ENCODE results near the gene UBTD2. TPM values are rescaled to one million over a fixed set of nuclear protein-coding genes. Genes with fewer than 3 reads are reported as not detected.

The UBTD2 gene
- total RNA-seq, 1 experiment from 2014 or later: 42.6 TPM

DNA sequence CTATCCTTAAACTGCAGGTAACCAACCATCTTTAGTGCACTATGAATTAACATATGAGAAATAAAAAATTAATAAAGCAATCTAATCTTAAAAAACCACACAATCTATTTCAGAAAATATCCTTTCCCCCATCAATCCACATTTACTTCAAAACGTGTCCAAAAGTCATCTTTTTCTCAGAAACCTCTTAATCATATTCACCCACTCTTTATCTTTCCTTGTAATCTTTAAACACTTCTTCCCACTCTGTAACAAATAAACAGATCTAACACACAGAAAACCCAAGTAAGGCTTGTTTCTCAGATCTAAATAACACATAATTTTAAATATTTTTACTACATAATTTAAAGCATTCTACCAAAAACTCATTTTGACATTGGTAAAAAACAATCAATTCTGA, 45.2 kb downstream of the UBTD2 start:
- no peak overlapping the region for H3K56ac ChIP-seq (ENCODE audit: insufficient read length, low read depth, low read length)
- H3K27ac Mint-ChIP-seq: no peak overlapping the region
- H2AFZ ChIP-seq (ENCODE audit: low read length): no peak overlapping the region
- H3K9me3 ChIP-seq (ENCODE audit: control insufficient read depth, low read depth, low read length): no peaks in the 10 kb centered on the region
- H4K5ac ChIP-seq (ENCODE audit: insufficient read length, low read depth, low read length): no peak overlapping the region
- H3K4me2 ChIP-seq (ENCODE audit: insufficient read depth, insufficient read length, low read length): no peak overlapping the region
- no peak overlapping the region for H4K8ac ChIP-seq (replicated peaks; ENCODE audit: insufficient read length, low read depth, low read length)
- H3K27me3 Mint-ChIP-seq (ENCODE audit: low read depth): no peaks in the 10 kb centered on the region
- no peak overlapping the region for H3K4ac ChIP-seq (ENCODE audit: low read depth, low read length)
- no peak overlapping the region for H2BK20ac ChIP-seq (ENCODE audit: low read depth, low read length, poor library complexity, severe bottlenecking)
- no peak overlapping the region for H2BK12ac ChIP-seq (ENCODE audit: insufficient read length, low read depth, low read length)
- no peak overlapping the region for H3K23ac ChIP-seq (ENCODE audit: insufficient read length, low read depth, low read length)
- H3K9ac ChIP-seq (ENCODE audit: extremely low read depth, insufficient read length, low read length): no peak overlapping the region
- no peak overlapping the region for H2BK120ac ChIP-seq (ENCODE audit: low read depth, low read length, poor library complexity, severe bottlenecking)
- 100% methylated on average over 1 of the region's 1 CpG for WGBS (ENCODE audit: extremely low coverage, insufficient read length, low lambda C conversion rate)
- peaks cover 22 to 23% of the 10 kb centered on the region in 2 experiments for H3K4me1 Mint-ChIP-seq
- no peaks in the 10 kb centered on the region for H3K27me3 ChIP-seq (ENCODE audit: insufficient read depth, low read length)
- H3K36me3 Mint-ChIP-seq (ENCODE audit: insufficient read depth in 1 of 3, low read depth in 3 of 3): peaks cover 2 to 18% (median 10%) of the 10 kb centered on the region in 3 experiments; a peak in 5 of 7 replicates
- H4K91ac ChIP-seq (ENCODE audit: insufficient read length, low read depth, low read length): no peak overlapping the region
- H3K23me2 ChIP-seq (ENCODE audit: insufficient read length, low read depth, low read length, poor library complexity, severe bottlenecking): no peaks in the 10 kb centered on the region
- H3K79me2 ChIP-seq (ENCODE audit: insufficient read depth, low read length): peaks cover 9% of the 10 kb centered on the region; the same call in 1 of the 2 replicates
- H3T11ph ChIP-seq (ENCODE audit: low read length): no peak overlapping the region
- TF ChIP-seq, protein P1, sequence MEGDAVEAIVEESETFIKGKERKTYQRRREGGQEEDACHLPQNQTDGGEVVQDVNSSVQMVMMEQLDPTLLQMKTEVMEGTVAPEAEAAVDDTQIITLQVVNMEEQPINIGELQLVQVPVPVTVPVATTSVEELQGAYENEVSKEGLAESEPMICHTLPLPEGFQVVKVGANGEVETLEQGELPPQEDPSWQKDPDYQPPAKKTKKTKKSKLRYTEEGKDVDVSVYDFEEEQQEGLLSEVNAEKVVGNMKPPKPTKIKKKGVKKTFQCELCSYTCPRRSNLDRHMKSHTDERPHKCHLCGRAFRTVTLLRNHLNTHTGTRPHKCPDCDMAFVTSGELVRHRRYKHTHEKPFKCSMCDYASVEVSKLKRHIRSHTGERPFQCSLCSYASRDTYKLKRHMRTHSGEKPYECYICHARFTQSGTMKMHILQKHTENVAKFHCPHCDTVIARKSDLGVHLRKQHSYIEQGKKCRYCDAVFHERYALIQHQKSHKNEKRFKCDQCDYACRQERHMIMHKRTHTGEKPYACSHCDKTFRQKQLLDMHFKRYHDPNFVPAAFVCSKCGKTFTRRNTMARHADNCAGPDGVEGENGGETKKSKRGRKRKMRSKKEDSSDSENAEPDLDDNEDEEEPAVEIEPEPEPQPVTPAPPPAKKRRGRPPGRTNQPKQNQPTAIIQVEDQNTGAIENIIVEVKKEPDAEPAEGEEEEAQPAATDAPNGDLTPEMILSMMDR (conservative IDR thresholded peaks at IDR 0.05): no peak
- H2BK15ac ChIP-seq (ENCODE audit: low read depth, low read length): no peak overlapping the region
- H3K4me1 ChIP-seq (ENCODE audit: insufficient read depth, low read length): no peaks in the 10 kb centered on the region; the same call in 1 of the 2 replicates
- H3K18ac ChIP-seq (ENCODE audit: insufficient read length, low read depth, low read length): no peak overlapping the region
- H3K4me3 Mint-ChIP-seq: no peak overlapping the region
- H3K9me3 Mint-ChIP-seq: no peaks in the 10 kb centered on the region
- H2AK5ac ChIP-seq (ENCODE audit: insufficient read length, low read length): no peak overlapping the region
- H3K27ac ChIP-seq (ENCODE audit: insufficient read length, low read depth, low read length): no peak overlapping the region
- H4K20me1 ChIP-seq (ENCODE audit: control insufficient read depth, insufficient read depth, insufficient read length): peaks cover 3% of the 10 kb centered on the region
- DNase-seq: no peak
- no peak overlapping the region for H2BK5ac ChIP-seq (ENCODE audit: insufficient read length, low read length)
- H3K14ac ChIP-seq (ENCODE audit: insufficient read depth, low read length): no peak overlapping the region
- H3K79me1 ChIP-seq (ENCODE audit: insufficient read depth, low read depth, low read length, poor library complexity, severe bottlenecking): peaks cover 5% of the 10 kb centered on the region
